DOHH2 (cell line): Measurements from ENCODE around the gene FUT7.

Experiments used
- H3F3A ChIP-seq: fragments of 200-600 bp; sonication (generic), shearing (Covaris generic); 2 replicates; pipeline ENCODE4 v1.6.0; 2016; ENCODE audit warnings: antibody characterized with exemption, mild to moderate bottlenecking; ENCODE audit not compliant: control insufficient read depth, insufficient read depth
- H3K27ac ChIP-seq: fragments of 200-600 bp; sonication (generic); 2 replicates; pipeline ENCODE4 v1.5.1; 2014; ENCODE audit warnings: low read depth, mild to moderate bottlenecking, low read length, moderate library complexity
- H3K27me3 ChIP-seq: fragments of 200-600 bp; sonication (generic); 2 replicates; pipeline ENCODE4 v1.6.1; 2014; ENCODE audit warnings: mild to moderate bottlenecking, low read length, mixed read lengths; ENCODE audit not compliant: control insufficient read depth
- H3K36me3 ChIP-seq: fragments of 200-600 bp; sonication (generic); 2 replicates; pipeline ENCODE4 v1.6.1; 2014; ENCODE audit warnings: mild to moderate bottlenecking, low read length, moderate library complexity, mixed read lengths; ENCODE audit not compliant: control insufficient read depth
- H3K4me1 ChIP-seq: fragments of 200-600 bp; sonication (generic); 2 replicates; pipeline ENCODE4 v1.6.1; 2014; ENCODE audit warnings: mild to moderate bottlenecking, low read length, mixed read lengths; ENCODE audit not compliant: control insufficient read depth
- H3K4me2 ChIP-seq: fragments of 200-600 bp; sonication (generic); 2 replicates; pipeline ENCODE4 v1.6.0; 2014; ENCODE audit warnings: mild to moderate bottlenecking, low read length, moderate library complexity
- H3K4me3 ChIP-seq: fragments of 200-600 bp; sonication (generic); 2 replicates; pipeline ENCODE4 v1.5.1; 2014; ENCODE audit warnings: mild to moderate bottlenecking, low read length, mixed read lengths
- H3K79me2 ChIP-seq: fragments of 200-600 bp; sonication (generic); 2 replicates; pipeline ENCODE4 v1.6.1; 2014; ENCODE audit warnings: mild to moderate bottlenecking, low read length, mixed read lengths; ENCODE audit not compliant: control insufficient read depth
- H3K9me2 ChIP-seq: fragments of 200-600 bp; sonication (generic); replicated peaks from 2 replicates; pipeline ENCODE4 v1.6.1; 2014; ENCODE audit warnings: mild to moderate bottlenecking, low read length, mixed read lengths; ENCODE audit not compliant: control insufficient read depth
- H3K9me3 ChIP-seq: fragments of 200-600 bp; sonication (generic); 2 replicates; pipeline ENCODE4 v1.6.1; 2014; ENCODE audit warnings: antibody characterized with exemption, low read length, mixed read lengths; ENCODE audit not compliant: control insufficient read depth, insufficient read depth
- H4K20me1 ChIP-seq: fragments of 200-600 bp; sonication (generic); 2 replicates; pipeline ENCODE4 v1.6.0; 2014; ENCODE audit warnings: low read depth, mild to moderate bottlenecking, antibody characterized with exemption, low read length, moderate library complexity; ENCODE audit not compliant: control insufficient read depth, insufficient read depth
- CTCF ChIP-seq: fragments of 200-600 bp; sonication (generic); IDR thresholded peaks from one replicate; pipeline ENCODE4 v1.5.1; 2014; ENCODE audit warnings: antibody characterized with exemption, mild to moderate bottlenecking, low read depth, low read length; ENCODE audit not compliant: poor library complexity, severe bottlenecking
- EZH2phosphoT487 ChIP-seq: fragments of 200-600 bp; sonication (generic); IDR thresholded peaks from 2 replicates; pipeline ENCODE4 v1.6.1; 2017; ENCODE audit warnings: borderline replicate concordance, mild to moderate bottlenecking, antibody characterized with exemption, low read length, moderate library complexity, mixed read lengths

FUT7 gene

GRCh38 chr9:137016436-137016835 is 15.5 kb downstream of the FUT7 start:
- no peaks in the 10 kb centered on the region for H4K20me1 ChIP-seq
- H3F3A ChIP-seq: no peaks in the 10 kb centered on the region
- H3K9me2 ChIP-seq: no peaks in the 10 kb centered on the region
- H3K4me3 ChIP-seq: no peak overlapping the region
- H3K27ac ChIP-seq: no peak overlapping the region
- H3K36me3 ChIP-seq: no peaks in the 10 kb centered on the region
- no peaks in the 10 kb centered on the region for H3K9me3 ChIP-seq
- TF ChIP-seq EZH2phosphoT487 (no peak), CTCF (no peak)
- no peaks in the 10 kb centered on the region for H3K79me2 ChIP-seq
- H3K4me1 ChIP-seq: no peaks in the 10 kb centered on the region
- H3K4me2 ChIP-seq: no peak overlapping the region
- H3K27me3 ChIP-seq: no peaks in the 10 kb centered on the region

GRCh38 chr9:137015976-137016375 is 15.9 kb downstream of the FUT7 start:
- H3K4me3 ChIP-seq: no peak overlapping the region
- H4K20me1 ChIP-seq: no peaks in the 10 kb centered on the region
- H3K79me2 ChIP-seq: no peaks in the 10 kb centered on the region
- no peak overlapping the region for H3K4me2 ChIP-seq
- H3F3A ChIP-seq: no peaks in the 10 kb centered on the region
- no peaks in the 10 kb centered on the region for H3K36me3 ChIP-seq
- TF ChIP-seq EZH2phosphoT487: no peak
- no peak for TF ChIP-seq CTCF
- no peaks in the 10 kb centered on the region for H3K9me2 ChIP-seq
- H3K27me3 ChIP-seq: no peaks in the 10 kb centered on the region
- H3K27ac ChIP-seq: no peak overlapping the region
- H3K9me3 ChIP-seq: no peaks in the 10 kb centered on the region
- no peaks in the 10 kb centered on the region for H3K4me1 ChIP-seq

GRCh38 chr9:137015540-137015930 is 16.4 kb downstream of the FUT7 start:
- no peaks in the 10 kb centered on the region for H3K27me3 ChIP-seq
- H3K4me3 ChIP-seq: no peak overlapping the region
- TF ChIP-seq EZH2phosphoT487 (no peak), CTCF (no peak)
- no peaks in the 10 kb centered on the region for H3K9me2 ChIP-seq
- H3K79me2 ChIP-seq: no peaks in the 10 kb centered on the region
- H4K20me1 ChIP-seq: no peaks in the 10 kb centered on the region
- no peak overlapping the region for H3K27ac ChIP-seq
- no peaks in the 10 kb centered on the region for H3K9me3 ChIP-seq
- no peaks in the 10 kb centered on the region for H3K4me1 ChIP-seq
- no peaks in the 10 kb centered on the region for H3K36me3 ChIP-seq
- no peak overlapping the region for H3K4me2 ChIP-seq
- H3F3A ChIP-seq: no peaks in the 10 kb centered on the region
